ENCODE results near the gene CTNNA3.
"Not testable (repeated sequence)": the region's sequence is repeated elsewhere in the genome, so short reads cannot be mapped to it uniquely, and the experiment has no call there.

CTNNA3 gene

DNA sequence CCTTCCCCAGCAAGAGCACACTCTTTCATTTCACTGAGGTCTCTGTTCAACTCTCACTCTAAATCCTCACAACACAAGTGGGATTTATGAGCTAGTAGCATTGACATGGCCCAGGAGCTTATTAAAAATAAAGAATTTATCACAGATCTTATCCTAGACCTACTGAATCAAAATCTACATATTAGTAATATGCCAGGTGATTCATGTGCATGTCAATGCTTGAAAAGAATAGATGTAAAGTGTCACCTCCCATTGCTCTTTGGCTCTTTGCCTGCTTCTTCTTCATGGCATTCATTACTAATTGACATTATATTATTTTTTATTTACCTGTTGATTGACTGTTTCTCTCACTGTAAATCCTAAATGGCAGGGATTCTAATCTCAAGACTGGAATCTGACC lies 1229.4 kb downstream of the CTNNA3 start:
- no peak for DNase-seq

DNA sequence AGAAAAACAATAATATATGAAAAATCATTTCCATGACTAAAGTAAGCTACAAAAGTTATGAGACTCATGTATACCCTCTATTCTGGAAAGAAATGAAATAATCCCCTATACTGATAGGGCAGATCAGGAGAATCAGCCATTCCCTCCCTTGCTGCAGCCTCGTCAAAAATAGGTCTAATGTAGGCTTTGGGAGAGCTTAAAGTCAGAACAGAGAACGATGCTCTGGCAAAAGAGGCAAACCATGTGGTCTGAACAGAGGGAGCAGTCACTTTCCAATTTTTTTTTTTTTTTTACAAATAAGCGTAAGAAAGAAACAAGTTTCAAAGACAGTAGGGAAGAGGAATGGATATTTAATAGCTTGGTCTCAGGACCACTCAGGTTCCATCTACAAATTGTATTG lies 1232.4 kb downstream of the CTNNA3 start:
- no peak for DNase-seq

DNA sequence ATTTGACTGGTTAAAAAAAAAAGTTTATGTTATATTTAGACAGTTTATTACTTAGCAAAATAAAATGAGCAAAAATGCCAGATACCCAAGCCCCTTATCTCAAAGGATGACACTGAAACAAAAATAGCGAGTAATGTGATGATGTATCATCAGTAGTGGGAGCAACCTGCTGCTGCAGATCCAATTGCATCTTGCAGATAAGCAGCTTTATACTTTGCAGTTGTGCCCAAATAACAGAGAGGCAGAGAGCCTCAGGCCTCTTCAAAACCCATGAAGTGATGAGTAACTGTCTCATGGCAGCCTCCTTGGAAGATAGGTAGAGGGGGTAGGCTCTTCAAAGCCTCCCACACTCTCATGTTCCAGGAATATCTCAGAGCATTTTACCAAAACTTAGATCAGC lies 1238.4 kb downstream of the CTNNA3 start:
- no peak for DNase-seq

DNA sequence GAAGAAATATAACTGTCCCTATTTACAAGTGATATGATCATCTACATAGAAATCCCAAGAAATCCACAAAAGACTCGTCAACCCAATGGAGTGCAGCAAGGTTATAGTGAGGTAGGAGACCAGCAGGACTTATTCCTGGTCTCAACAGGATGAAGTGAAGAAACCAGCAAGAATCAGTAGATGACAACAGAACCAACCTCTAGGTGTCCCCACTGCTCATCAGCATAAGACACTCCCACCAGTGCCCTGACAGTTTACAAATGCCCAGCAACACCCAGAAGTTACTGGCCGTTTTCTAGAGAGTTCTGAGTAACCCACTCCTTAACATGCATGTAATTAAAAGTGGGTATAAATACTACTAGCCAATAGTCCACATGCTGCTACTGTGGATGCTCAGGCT lies 1240.7 kb downstream of the CTNNA3 start:
- DNase-seq, result no peak

DNA sequence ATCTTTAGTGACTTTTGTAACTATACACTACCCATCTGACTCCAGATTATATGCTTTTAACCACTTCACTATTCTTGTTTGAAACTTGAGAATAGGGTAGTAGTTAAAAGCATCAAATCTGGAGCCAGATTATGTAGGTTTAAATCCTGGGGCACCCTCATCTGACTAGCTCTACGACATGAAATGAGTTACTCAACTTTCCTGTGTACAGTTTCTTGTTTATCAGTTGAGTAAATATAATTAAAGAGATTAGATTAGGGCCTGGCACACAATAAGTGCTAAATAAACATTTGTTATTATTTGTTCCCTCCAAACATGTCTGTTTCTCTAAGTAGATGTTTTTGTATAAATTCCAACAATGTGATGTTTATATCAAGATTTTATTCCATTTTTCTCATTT lies 1255.4 kb downstream of the CTNNA3 start:
- no peak for DNase-seq

DNA sequence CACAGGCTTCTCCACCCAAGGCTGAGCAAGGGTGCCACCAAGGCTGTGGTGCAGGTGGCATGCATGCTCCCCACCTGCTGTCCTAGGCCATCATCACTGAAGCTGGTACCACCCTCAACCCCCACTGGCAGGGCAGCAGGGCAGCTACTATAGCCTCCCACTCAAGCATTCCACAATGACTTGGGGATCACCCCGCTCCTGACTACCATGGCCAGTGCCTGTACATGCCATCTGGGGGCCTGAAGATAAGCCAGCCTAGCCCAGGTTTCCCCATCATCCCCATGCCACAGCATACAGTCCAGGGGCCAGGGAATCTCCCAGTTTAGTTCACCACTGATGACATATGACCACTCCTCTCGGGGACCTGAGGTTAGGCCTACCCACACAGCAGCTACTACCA lies 1281.1 kb downstream of the CTNNA3 start:
- no peak for DNase-seq

DNA sequence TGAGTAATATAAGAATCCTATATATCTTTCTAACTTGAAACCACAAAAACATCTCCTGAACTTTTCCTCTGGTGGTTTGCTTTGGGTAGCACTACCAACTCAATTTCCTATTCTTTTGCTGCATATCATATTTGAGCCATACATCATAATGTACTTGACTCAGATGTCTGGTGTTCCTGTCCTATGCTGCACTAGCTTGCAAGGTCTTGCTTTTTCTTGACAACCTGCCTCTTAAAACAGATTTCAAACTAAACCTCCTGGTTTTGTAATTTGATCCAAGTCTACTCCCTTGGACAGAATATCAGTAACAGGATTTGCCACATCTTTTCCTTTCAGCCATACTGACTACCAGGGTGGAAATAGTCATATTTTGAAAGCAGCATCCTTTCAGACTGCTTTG lies 1290.4 kb downstream of the CTNNA3 start:
- no peak for DNase-seq

DNA sequence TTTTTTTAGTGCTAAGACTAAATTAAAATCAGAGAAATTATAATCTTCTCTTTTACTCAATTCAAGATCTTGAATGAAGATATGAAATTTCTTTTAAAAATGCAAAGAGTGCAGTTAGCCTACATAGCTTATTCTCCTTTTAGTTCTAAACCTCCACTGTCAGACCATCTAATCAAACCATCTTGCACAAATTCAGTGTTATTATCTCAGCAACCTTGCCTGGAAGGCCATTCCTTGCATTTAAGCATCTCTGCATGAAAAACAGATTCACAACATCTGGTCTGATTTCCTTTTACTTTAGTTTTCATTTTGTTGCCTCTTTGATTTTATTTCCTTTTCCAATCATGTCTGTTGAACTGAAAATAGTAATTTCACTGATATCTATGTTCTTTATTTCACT lies 1297.3 kb downstream of the CTNNA3 start:
- DNase-seq, result no peak

DNA sequence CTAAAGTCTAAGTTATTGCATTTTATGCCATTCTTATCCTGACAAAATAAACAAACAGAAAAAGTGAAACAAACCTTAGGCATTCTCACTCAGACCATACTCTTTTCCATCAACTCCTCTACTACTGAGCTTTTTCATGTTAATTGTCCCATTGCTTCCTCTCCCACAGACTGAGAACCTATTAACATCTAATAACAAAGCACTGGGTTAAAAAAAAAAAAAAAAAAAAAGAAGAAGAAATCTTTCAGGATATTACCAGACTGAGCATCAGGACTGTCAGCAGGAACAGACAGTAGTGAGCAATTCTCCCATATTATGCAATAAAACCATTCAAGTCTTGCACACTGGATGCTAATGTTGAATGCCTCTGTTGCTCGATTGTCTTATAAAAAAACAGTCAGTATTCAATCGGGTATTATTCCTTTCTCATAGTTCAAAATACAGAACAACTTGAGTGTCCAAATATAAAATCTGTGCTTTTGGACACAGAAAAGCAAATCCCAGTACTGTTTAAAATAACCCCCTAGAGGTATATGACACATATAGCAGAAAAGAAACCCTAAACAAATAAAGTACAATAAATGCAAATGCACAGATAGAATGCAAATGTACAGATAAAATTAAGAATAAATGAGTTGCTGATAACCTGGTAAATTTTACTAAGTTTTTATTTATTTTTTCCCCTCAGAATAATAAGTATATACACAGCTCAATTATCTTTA lies 1301.5 kb downstream of the CTNNA3 start:
- no peak for DNase-seq

DNA sequence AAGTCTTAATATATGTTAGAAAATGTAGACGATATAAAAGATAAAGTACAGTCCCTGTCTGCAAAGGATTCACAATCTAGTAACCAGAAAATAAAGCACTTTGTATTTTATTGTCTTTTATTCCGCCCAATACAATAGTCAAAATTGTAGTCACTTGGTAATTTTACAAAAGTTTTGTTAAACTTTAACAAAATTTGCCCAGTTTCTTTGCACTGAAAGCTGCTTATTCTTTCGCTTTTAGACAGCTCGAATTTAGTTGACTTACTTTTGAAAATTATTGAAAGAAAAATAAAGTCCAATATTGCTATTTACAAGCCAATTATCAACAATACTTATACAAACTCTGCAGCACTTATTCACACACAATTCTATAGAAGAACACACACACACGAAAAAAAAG lies 1305.1 kb downstream of the CTNNA3 start:
- no peak for DNase-seq

DNA sequence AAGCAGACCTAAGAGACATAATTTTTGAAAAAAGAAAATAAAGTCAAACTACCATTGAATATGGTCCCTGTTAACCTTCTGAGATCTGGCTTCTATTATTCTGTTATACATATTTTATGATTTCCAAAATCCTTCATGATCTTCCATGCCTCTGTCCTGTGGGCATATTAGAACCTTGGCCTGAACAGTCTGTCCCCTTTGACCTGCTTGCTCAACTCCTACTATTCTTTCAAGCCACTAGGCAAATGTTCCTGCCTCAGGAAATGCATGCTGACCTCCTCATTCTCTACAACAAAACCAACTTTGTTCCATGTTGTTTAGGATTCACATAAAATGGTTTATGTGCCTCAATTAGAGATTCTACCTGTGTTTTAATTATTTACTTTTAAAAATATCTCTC lies 1315.0 kb downstream of the CTNNA3 start:
- DNase-seq, result no peak

DNA sequence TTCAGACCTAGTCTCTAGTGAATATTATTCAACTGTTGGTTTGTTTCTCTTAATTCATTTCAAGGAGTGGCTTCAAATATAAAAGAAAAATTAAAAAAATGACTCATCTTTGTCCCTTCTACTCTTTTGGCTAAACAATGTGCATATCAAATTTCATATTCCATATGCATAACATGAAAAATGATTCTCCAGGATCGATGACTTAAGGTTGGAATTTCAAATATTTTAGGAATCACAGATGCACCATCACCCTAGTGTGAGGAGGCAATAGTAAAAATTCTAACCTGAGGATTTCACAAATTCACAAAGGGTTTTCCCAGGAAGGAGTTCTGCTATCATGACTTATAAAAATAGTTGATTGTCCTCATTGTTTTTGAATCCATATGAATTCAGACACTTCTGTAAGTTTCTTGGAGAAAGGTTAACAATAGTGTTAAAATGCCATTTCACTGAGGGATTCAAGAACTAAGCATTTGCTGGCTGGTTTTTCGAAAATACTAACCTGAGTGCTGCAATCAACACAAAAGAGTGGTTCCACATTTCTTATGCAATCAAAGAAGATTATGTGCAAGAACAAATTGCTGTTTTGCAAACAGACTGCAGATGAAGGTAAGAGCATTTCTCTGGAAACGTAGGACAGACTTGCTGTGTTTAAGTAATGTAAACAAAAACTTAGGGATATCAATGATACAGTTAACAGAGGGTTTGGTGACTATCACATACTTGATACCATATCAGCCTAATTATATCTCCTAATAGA lies 1317.7 kb downstream of the CTNNA3 start:
- no peak for DNase-seq

DNA sequence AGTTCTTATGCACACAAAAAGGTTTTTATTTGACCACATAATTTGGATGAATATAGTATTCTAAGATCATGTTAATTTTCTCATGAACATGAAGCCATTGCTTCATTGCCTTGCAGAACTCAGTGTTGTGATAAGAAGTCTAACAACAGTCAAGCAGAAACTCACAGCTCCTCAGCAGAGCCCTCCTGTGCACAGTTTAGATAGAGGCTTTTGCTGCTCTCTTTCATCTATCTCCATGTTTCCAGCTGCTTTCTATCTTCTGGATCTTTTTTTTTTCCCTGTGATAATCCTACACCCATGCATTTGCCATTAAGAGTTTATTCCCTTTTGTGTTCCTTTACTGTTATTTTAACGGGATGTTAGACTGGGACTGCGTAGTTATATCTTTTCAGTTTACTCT lies 1327.8 kb downstream of the CTNNA3 start:
- no peak for DNase-seq

DNA sequence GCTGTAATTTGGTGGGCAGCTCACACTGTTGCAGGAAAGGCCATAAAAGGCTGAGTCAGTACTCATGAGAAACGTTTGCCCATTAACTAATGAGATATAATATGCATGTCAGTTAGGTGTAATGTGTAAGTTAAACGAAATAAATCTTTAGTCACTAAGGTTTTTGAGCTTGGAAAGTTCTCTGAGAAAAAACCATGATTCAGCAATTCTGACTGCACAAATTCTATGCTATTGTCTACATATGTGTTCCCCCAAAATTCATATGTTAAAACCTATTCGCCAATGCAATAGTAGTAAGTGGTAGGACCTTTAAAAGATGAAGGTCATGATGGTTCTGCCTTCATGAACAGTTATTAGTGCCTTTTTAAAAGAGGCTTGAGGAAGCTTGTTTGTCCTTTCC lies 1329.8 kb downstream of the CTNNA3 start:
- DNase-seq, result no peak

DNA sequence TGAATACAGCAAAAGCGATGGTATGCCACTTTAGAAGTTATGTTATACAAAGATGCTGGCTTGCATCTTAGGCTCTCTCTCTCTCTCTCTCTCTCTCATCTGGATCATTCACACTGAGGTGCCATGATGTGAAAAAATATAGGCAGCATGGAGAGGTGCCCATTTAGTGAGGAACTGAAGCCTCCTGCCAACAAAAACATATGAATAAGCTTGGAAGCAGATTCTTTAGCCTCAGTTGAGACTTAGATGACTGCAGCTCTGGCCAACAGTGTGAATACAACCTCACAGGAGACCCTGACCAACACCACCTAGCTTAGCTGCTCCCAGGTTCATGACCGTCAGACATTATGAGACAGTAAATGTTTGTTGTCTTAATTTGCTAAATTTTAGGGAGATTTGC lies 1330.3 kb downstream of the CTNNA3 start:
- DNase-seq, result no peak

DNA sequence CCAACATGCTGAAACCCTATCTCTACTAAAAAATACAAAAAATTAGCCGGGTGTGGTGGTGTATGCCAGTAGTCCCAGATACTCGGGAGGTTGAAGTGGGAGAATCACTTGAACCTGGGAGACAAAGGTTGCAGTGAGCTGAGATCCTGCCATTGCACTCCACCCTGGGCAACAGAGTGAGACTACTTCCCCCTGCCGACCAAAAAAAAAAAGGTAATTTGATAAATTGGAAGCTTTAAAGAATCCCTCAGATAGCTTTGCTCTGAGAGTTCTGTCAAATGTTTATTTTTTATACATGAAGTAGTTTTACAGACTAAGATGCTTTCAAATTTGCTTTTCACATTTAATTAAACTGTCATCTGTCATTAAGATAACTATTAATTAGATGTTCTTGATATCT lies 1333.5 kb downstream of the CTNNA3 start:
- DNase-seq, result no peak

DNA sequence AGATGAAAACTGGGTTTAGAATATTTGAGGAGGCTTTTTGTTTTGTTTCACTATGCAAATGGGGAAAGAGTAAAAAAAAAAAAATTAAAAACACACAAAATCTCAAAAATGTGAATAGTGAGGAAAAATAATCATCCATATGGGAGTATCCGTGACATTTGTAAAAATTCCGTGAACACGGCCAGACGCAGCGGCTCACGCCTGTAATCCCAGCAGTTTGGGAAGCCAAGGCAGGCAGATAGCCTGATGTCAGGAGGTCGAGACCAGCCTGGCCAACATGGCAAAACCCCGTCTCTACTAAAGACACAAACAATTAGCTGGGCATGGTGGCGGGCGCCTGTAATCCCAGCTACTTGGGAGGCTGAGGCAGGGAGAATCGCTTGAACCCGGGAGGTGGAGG lies 1342.2 kb downstream of the CTNNA3 start:
- DNase-seq, result not testable (repeated sequence)

DNA sequence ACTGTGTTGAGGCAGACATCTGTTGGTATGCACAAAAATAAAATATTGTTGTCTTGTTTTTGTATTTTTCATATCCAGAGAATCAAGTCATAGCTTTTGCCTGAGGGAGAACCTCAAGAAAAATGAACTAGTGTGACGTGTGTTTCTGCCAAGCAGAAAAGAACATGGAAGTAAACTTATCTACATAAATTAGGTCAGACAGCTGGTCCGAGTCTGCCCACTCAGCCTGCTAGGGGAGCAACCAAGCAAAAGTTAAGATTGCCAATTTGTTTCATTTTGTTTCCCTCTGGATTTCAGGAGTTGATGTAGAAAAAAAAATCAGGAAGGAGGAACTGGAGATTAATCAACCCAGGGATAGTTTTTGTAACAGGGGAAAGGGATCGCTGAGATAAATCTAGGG lies 1342.6 kb downstream of the CTNNA3 start:
- no peak for DNase-seq

DNA sequence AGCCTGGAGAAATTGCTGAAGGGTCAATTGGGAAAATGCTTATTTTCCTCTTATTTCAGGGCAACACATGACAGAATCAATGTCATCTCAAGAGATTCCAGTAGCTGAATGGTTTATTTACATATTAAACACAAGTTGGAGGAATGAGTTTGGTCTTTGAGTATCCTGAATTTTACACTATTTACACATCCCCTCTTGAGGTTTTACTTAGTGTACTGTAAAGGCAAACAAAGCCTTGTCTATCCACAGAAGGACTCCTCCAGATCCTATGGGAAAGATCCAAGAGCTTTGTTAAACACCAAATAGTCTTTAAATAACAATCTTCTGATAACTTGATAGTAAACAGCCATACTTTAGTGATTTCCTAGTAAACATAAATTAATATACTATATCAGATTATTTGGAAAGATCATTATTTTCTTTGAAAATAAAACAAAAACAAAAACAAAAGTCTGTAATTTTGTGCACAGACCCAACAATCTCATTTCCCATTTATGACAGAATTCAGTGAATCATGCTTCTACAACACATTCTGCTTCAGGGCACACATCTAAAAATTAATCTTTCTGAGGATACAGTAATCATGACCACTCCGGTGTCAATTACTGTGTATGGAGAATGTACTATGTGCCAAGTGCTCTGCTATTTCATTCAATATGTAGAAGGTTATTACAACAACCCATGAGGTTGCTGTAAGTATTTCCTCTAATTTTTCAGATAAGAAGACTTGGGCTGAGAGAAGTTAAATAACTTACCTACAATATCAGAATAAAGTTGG lies 1345.2 kb downstream of the CTNNA3 start:
- DNase-seq, result no peak

DNA sequence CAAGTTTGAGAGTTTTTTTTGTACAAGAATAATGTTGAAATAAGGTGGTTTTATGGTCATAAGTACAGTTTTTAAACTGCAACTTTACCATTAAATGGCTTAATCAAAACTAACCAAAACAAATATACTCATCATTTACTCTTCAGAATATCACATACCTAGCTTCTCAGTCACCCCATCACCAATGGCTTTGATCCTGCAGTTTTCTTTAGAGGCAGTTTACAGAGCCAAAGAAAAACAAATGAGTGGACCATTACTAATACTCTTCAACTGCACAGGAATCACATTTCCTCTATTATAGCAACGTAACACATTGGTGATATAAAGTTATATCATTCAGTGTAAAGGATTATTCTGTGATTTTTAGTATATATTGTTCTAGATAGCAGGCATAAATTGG lies 1346.3 kb downstream of the CTNNA3 start:
- no peak for DNase-seq

DNA sequence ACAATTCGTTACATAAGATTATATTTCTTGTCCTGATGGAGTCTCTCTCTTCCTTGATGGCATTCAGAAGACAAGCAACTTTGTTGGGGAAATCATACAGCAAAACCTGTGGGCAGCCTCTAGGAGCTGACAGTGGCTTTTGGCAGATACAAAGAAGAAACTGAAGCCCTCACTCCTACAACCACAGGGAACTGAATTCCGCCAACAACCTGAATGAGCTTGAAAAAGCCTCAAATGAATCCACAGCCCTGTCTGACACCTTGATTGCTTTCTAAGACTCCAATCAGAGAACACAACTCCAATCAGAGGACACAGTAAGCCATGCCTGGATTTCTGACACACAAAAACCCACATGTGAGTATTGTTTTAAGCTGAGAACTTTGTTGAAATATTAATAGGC lies 1346.9 kb downstream of the CTNNA3 start:
- no peak for DNase-seq

DNA sequence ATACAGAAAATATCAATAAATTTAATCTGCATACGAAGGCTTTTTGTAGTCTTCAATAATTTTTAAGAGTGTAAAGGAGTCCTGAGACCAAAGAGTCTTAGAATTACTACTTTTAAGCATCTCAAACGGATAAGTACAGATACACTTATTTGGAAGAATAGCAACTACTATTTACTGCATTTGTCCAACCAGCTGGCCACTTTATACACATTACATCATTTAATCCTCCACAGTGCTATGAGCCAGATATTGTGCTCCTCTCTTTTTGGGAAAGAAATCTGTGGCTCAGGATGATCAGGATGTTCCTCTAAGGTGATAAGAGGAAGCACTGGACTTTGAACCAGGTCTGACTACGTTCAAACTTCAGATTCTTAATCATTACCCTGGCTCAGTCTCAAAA lies 1358.8 kb downstream of the CTNNA3 start:
- DNase-seq, result no peak

DNA sequence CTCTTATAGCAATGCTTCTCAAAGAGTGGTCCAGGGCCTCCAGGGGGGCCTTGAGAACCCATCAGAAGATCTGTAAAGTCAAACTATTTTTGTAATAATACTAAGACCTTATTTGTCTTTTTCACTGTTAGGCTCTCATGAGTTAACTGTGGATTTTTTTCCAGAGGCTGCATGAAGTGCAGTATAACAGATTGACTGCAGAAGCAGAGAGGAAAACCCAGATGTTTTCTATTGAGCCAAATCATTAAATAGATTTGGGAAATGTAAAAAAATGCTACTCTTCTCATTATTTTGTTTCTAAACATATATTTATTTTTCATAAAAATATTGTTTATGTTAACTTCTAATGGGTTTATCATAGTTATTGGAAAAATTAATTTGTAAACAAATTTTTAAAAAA lies 1359.2 kb downstream of the CTNNA3 start:
- DNase-seq, result no peak

DNA sequence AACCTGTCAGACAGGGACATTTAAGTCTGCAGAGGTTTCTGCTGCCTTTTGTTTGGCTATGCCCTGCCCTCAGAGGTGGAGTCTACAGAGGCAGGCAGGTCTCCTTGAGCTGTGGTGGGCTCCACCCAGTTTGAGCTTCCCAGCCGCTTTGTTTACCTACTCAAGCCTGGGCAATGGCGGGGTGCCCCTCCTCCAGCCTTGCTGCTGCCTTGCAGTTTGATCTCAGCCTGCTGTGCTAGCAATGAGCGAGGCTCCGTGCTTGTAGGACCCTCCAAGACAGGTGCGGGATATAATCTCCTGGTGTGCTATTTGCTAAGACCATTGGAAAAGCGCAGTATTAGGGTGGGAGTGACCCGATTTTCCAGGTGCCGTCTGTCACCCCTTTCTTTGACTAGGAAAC lies 1360.2 kb downstream of the CTNNA3 start:
- not testable (repeated sequence) for DNase-seq
